H9 (cell line): ENCODE measurements around the gene FILIP1. TPM values are rescaled to one million over a fixed set of nuclear protein-coding genes. Genes with fewer than 3 reads are reported as not detected.

ENCODE experiments used
- DNase-seq: peaks from one replicate; pipeline ENCODE4 v3.0.0-alpha.2; 2017
- H2AFZ ChIP-seq: one replicate; pipeline ENCODE4 v1.6.1; 2013; ENCODE audit warnings: mild to moderate bottlenecking, low read length, control low read depth, moderate library complexity
- H2AK5ac ChIP-seq: 2 replicates; pipeline ENCODE4 v1.6.1; 2013; ENCODE audit warnings: low read length, control low read depth, mixed read lengths; ENCODE audit not compliant: insufficient read length
- H2BK120ac ChIP-seq: one replicate; pipeline ENCODE4 v1.6.1; 2013; ENCODE audit warnings: low read depth, mild to moderate bottlenecking, low read length, control low read depth, inconsistent platforms; ENCODE audit not compliant: poor library complexity, severe bottlenecking
- H2BK12ac ChIP-seq: 2 replicates; pipeline ENCODE4 v1.6.1; 2013; ENCODE audit warnings: low read length, control low read depth, mixed read lengths, low read depth; ENCODE audit not compliant: insufficient read length
- H2BK15ac ChIP-seq: 2 replicates; pipeline ENCODE4 v1.6.1; 2013; ENCODE audit warnings: low read depth, low read length, control low read depth
- H2BK20ac ChIP-seq: one replicate; pipeline ENCODE4 v1.6.1; 2013; ENCODE audit warnings: low read depth, mild to moderate bottlenecking, low read length, control low read depth, inconsistent platforms; ENCODE audit not compliant: poor library complexity, severe bottlenecking
- H2BK5ac ChIP-seq: 2 replicates; pipeline ENCODE4 v1.6.1; 2013; ENCODE audit warnings: low read length, control low read depth, mixed read lengths; ENCODE audit not compliant: insufficient read length
- H3K14ac ChIP-seq: 2 replicates; pipeline ENCODE4 v1.6.1; 2013; ENCODE audit warnings: low read length, control low read depth; ENCODE audit not compliant: insufficient read depth
- H3K18ac ChIP-seq: 2 replicates; pipeline ENCODE4 v1.6.1; 2013; ENCODE audit warnings: low read depth, mild to moderate bottlenecking, mixed read lengths, low read length, control low read depth; ENCODE audit not compliant: insufficient read length
- H3K23ac ChIP-seq: 2 replicates; pipeline ENCODE4 v1.6.1; 2013; ENCODE audit warnings: low read length, control low read depth, mixed read lengths, low read depth; ENCODE audit not compliant: insufficient read length
- H3K23me2 ChIP-seq: 2 replicates; pipeline ENCODE4 v1.6.1; 2013; ENCODE audit warnings: low read depth, mild to moderate bottlenecking, mixed read lengths, low read length, control low read depth; ENCODE audit not compliant: insufficient read length, poor library complexity, severe bottlenecking
- H3K27ac ChIP-seq: 2 replicates; pipeline ENCODE4 v1.5.1; 2013; ENCODE audit warnings: low read length, control low read depth, mixed read lengths, low read depth; ENCODE audit not compliant: insufficient read length
- H3K27me3 ChIP-seq: 2 replicates; pipeline ENCODE4 v1.6.1; 2013; ENCODE audit warnings: low read length, control low read depth, inconsistent platforms; ENCODE audit not compliant: insufficient read depth
- H3K4ac ChIP-seq: 2 replicates; pipeline ENCODE4 v1.6.1; 2013; ENCODE audit warnings: low read depth, mild to moderate bottlenecking, control low read depth, inconsistent platforms, low read length, moderate library complexity
- H3K4me1 ChIP-seq: 2 replicates; pipeline ENCODE4 v1.6.1; 2013; ENCODE audit warnings: low read length, control low read depth, inconsistent platforms; ENCODE audit not compliant: insufficient read depth
- H3K4me2 ChIP-seq: 2 replicates; pipeline ENCODE4 v1.6.1; 2013; ENCODE audit warnings: low read length, control low read depth, mixed read lengths; ENCODE audit not compliant: insufficient read length, insufficient read depth
- H3K56ac ChIP-seq: 2 replicates; pipeline ENCODE4 v1.6.1; 2013; ENCODE audit warnings: low read depth, mild to moderate bottlenecking, mixed read lengths, low read length, control low read depth; ENCODE audit not compliant: insufficient read length
- H3K79me1 ChIP-seq: 2 replicates; pipeline ENCODE4 v1.6.1; 2013; ENCODE audit warnings: low read depth, mild to moderate bottlenecking, moderate library complexity, low read length, control low read depth, inconsistent platforms; ENCODE audit not compliant: insufficient read depth, poor library complexity, severe bottlenecking
- H3K79me2 ChIP-seq: 2 replicates; pipeline ENCODE4 v1.6.1; 2013; ENCODE audit warnings: low read length, control low read depth, inconsistent platforms; ENCODE audit not compliant: insufficient read depth
- H3K9ac ChIP-seq: 2 replicates; pipeline ENCODE4 v1.6.1; 2013; ENCODE audit warnings: low read length, control low read depth, mixed read lengths; ENCODE audit not compliant: insufficient read length; ENCODE audit errors: extremely low read depth
- H3K9me3 ChIP-seq: one replicate; pipeline ENCODE4 v1.6.1; 2013; ENCODE audit warnings: low read depth, low read length, inconsistent platforms; ENCODE audit not compliant: control insufficient read depth
- H3T11ph ChIP-seq: one replicate; pipeline ENCODE4 v1.6.1; 2013; ENCODE audit warnings: mild to moderate bottlenecking, low read length, control low read depth, inconsistent platforms
- H4K20me1 ChIP-seq: one replicate; pipeline ENCODE4 v1.6.1; 2013; ENCODE audit not compliant: control insufficient read depth, insufficient read length, insufficient read depth
- H4K5ac ChIP-seq: 2 replicates; pipeline ENCODE4 v1.6.1; 2013; ENCODE audit warnings: low read depth, mild to moderate bottlenecking, mixed read lengths, low read length, control low read depth; ENCODE audit not compliant: insufficient read length
- H4K8ac ChIP-seq: replicated peaks from 2 replicates; pipeline ENCODE4 v1.6.1; 2013; ENCODE audit warnings: low read length, control low read depth, mixed read lengths, low read depth; ENCODE audit not compliant: insufficient read length
- H4K91ac ChIP-seq: 2 replicates; pipeline ENCODE4 v1.6.1; 2013; ENCODE audit warnings: low read depth, mild to moderate bottlenecking, moderate library complexity, mixed read lengths, low read length, control low read depth; ENCODE audit not compliant: insufficient read length
- H3K27ac Mint-ChIP-seq, 3 experiments: 2 replicates in 2 of 3; 3 replicates in 1 of 3; pipeline ENCODE4 v1.8.0; 2020 to 2021; ENCODE audit warnings: mixed read lengths in 3 of 3, mild to moderate bottlenecking in 1 of 3, moderate library complexity in 1 of 3
- H3K27me3 Mint-ChIP-seq: 2 replicates; pipeline ENCODE4 v1.8.0; 2021; ENCODE audit warnings: low read depth, mild to moderate bottlenecking, moderate library complexity, mixed read lengths
- H3K36me3 Mint-ChIP-seq, 3 experiments: 2 replicates in 2 of 3; 3 replicates in 1 of 3; pipeline ENCODE4 v1.8.0; 2020 to 2021; ENCODE audit warnings: low read depth in 3 of 3, mixed read lengths in 3 of 3; ENCODE audit not compliant: insufficient read depth in 1 of 3
- H3K4me1 Mint-ChIP-seq, 2 experiments: 2 replicates each; pipeline ENCODE4 v1.8.0; 2020; ENCODE audit warnings: mixed read lengths in 2 of 2
- H3K4me3 Mint-ChIP-seq, 2 experiments: 2 replicates in 1 of 2; 3 replicates in 1 of 2; pipeline ENCODE4 v1.8.0; 2020 to 2021; ENCODE audit warnings: mild to moderate bottlenecking in 2 of 2, mixed read lengths in 2 of 2, moderate library complexity in 1 of 2
- H3K9me3 Mint-ChIP-seq, 2 experiments: 2 replicates in 1 of 2; 3 replicates in 1 of 2; pipeline ENCODE4 v1.8.0; 2020; ENCODE audit warnings: mild to moderate bottlenecking in 2 of 2, mixed read lengths in 2 of 2, moderate library complexity in 1 of 2
- WGBS: extraction: QIAGEN DNeasy Blood & Tissue Kit; methylation state at CpG from one replicate; pipeline ENCODE4 v1.1.7; 2013; ENCODE audit warnings: missing lambda C conversion rate, low lambda C conversion rate, mixed read lengths; ENCODE audit not compliant: insufficient read length; ENCODE audit errors: extremely low coverage; 5-methylcytosine and 5-hydroxymethylcytosine counted together
- total RNA-seq: library from RNA; stranded (reverse); gene quantifications from 2 replicates; pipeline ENCODE4 v1.2.1, GENCODE V29; 2021
- TF ChIP-seq, protein P1 (sequence below): fragments of 200-600 bp; sonication (generic); conservative IDR thresholded peaks from 3 replicates; pipeline ENCODE4 v1.8.0; 2021; ENCODE audit warnings: antibody characterized with exemption, mild to moderate bottlenecking

Gene FILIP1
- total RNA-seq, 1 experiment from 2014 or later: 10.5 TPM

DNA sequence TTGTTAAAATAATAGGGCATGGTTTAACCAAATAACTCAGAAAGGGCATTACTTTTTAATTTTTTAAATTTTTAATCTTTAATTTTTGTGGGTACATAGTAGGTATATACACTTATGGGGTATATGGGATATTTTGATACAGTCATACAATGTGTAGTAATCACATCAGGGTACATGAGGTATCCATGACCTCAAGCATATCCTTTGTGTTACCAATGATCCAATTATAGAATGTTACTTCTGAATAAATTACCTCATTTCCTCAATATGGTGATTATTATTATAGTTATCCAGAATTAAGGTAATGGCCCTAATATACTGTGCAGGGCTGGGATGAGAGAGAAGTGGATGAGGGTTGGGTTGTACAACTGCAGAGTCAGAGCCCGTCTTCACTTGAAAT is 163.9 kb downstream of the FILIP1 start:
- H3K18ac ChIP-seq: no peak overlapping the region
- H3K56ac ChIP-seq: no peak overlapping the region
- TF ChIP-seq, protein P1, sequence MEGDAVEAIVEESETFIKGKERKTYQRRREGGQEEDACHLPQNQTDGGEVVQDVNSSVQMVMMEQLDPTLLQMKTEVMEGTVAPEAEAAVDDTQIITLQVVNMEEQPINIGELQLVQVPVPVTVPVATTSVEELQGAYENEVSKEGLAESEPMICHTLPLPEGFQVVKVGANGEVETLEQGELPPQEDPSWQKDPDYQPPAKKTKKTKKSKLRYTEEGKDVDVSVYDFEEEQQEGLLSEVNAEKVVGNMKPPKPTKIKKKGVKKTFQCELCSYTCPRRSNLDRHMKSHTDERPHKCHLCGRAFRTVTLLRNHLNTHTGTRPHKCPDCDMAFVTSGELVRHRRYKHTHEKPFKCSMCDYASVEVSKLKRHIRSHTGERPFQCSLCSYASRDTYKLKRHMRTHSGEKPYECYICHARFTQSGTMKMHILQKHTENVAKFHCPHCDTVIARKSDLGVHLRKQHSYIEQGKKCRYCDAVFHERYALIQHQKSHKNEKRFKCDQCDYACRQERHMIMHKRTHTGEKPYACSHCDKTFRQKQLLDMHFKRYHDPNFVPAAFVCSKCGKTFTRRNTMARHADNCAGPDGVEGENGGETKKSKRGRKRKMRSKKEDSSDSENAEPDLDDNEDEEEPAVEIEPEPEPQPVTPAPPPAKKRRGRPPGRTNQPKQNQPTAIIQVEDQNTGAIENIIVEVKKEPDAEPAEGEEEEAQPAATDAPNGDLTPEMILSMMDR: no peak
- H3K27ac ChIP-seq: no peak overlapping the region
- Mint-ChIP-seq H3K27ac (no peak overlapping the region), H3K4me3 (no peak overlapping the region), H3K9me3 (peaks cover 0 to 2% of the 10 kb centered on the region in 2 experiments; a peak in 2 of 5 replicates), H3K36me3 (peaks cover 0 to 19% (median 0%) of the 10 kb centered on the region in 3 experiments; a peak in 2 of 7 replicates), H3K27me3 (no peaks in the 10 kb centered on the region), H3K4me1 (peaks cover 52 to 63% of the 10 kb centered on the region in 2 experiments)
- H2AFZ ChIP-seq: no peak overlapping the region
- H2BK120ac ChIP-seq: no peak overlapping the region
- H2BK5ac ChIP-seq: no peak overlapping the region
- H3T11ph ChIP-seq: no peak overlapping the region
- no peak overlapping the region for H4K91ac ChIP-seq
- H4K20me1 ChIP-seq: no peaks in the 10 kb centered on the region
- no peaks in the 10 kb centered on the region for H3K27me3 ChIP-seq
- peaks cover 19% of the 10 kb centered on the region; the same call in 1 of the 2 replicates for H3K4me1 ChIP-seq
- no peaks in the 10 kb centered on the region for H3K79me2 ChIP-seq
- no peak overlapping the region for H3K4ac ChIP-seq
- DNase-seq: no peak
- no peak overlapping the region for H2BK20ac ChIP-seq
- H4K8ac ChIP-seq: no peak overlapping the region
- no peak overlapping the region for H2BK15ac ChIP-seq
- no peak overlapping the region for H3K23ac ChIP-seq
- H2AK5ac ChIP-seq: no peak overlapping the region
- no CpG with 5 or more reads among the region's 1 CpG for whole genome bisulfite sequencing
- no peaks in the 10 kb centered on the region for H3K9me3 ChIP-seq
- H3K23me2 ChIP-seq: peaks cover 4% of the 10 kb centered on the region
- no peak overlapping the region for H3K9ac ChIP-seq
- no peak overlapping the region for H3K14ac ChIP-seq
- H3K4me2 ChIP-seq: no peak overlapping the region
- H2BK12ac ChIP-seq: no peak overlapping the region
- no peak overlapping the region for H4K5ac ChIP-seq
- H3K79me1 ChIP-seq: no peaks in the 10 kb centered on the region
